ENCODE results near the gene WIPF3. TPM values are rescaled to one million over a fixed set of nuclear protein-coding genes. Genes with fewer than 3 reads are reported as not detected.
A peak's percentile ranks its signal among the peaks of the same experiment; 100 is the strongest.

WIPF3 gene
- polyA plus RNA-seq, 3 donors, result 4.6 to 5.7 (median 5.0) TPM

DNA sequence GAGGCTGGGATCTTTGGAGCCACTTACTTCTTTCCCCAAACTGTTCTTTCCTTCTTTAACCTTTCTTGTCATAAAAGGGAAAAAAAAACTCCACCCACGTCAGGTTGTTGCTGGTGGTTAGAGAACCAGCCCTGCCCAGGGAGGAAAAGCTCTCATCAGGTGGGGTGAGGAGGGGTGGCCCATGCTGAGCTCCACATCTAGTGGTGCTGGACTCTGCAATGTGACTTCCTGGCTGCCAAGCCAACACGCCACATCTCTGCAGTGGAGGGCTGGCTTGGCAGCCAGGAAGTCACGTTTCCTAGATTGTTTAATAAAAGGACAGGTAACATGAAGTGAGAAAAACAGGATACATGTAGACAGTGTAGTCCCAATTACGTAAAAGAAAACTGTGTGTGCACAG lies 37.4 kb downstream of the WIPF3 start:
- DNase-seq (ENCODE audit: low read depth in 3 of 3, low spot score in 2 of 3), result no peak

DNA sequence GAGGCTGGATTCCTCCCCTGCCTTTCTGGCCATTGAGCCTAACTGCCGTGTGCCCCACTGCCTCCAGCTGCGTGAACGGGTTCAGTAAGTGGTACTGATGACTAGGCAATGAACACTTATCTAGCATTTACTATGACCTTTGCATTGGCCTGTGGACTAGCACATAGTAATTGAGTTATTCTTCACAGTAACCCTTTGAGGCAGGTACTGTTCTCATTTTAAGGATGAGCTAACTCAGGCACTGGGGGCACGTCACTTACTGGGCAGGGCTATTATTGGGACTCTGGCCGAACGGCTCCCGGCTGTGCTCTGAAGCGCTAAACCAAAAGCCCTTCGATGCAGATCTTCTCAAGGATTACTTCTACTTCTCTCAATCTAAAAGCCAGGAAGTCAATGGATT lies 38.3 kb downstream of the WIPF3 start:
- DNase-seq (ENCODE audit: low read depth in 3 of 3, low spot score in 2 of 3), result no peak

DNA sequence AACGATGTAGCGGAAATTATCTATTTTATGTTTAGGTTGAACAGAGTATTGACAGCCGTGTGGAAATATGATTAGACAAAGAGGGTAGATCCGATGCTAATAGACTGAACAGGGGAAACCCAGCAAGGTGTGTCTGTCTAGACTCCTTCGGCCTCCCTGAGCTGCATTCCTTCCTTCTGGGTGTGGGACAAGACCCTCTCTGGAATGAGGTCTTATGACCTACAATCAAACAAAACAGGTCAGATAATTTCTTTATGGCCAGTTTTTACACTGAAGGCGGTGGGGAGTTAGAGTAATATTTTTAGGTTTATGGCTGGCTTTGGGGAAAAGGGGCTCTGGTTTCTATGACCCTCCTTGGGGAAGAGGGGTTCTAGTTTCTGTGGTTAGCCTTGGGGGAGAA lies 41.2 kb downstream of the WIPF3 start:
- DNase-seq (ENCODE audit: low read depth in 3 of 3, low spot score in 2 of 3), result no peak

DNA sequence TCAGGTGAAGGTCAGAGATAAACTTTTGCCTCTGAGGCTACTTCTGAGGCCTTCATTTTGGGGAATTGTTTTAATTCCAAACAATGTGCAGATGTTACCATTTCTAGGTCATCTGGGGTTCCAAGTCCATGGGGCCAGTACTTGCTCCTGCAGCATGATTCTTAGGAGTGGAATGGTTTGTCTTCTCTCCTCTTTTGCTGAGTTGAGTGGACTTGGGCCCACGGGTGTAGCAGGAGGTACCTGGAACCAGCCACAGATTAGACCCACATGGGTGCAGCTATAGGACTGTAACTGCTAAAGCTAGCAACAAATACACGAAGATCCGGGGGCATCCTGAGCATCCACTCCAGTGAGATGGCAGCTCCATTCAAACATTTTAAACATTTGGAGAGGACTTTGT lies 41.6 kb downstream of the WIPF3 start:
- DNase-seq (ENCODE audit: low read depth in 3 of 3, low spot score in 2 of 3), result no peak

DNA sequence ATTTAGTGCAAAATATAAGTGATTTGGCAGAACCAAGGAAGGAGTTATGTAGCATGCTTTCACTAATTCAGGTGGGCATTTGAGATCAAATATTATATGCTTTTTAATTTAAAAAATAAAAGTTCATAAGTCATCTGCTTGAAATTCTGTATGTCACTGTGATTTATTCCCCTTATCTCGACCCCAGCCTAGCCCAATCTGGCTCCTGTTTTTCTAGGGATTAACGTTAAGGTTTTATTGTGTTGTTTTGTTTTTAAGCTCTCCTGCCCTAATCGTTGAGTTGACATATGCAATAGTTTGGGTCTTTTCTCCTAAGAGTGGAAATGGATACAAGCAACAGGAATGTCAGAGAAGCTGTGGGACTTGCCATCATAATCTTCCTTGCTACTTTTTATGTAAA lies 42.6 kb downstream of the WIPF3 start:
- DNase-seq (ENCODE audit: low read depth in 3 of 3, low spot score in 2 of 3), result no peak

DNA sequence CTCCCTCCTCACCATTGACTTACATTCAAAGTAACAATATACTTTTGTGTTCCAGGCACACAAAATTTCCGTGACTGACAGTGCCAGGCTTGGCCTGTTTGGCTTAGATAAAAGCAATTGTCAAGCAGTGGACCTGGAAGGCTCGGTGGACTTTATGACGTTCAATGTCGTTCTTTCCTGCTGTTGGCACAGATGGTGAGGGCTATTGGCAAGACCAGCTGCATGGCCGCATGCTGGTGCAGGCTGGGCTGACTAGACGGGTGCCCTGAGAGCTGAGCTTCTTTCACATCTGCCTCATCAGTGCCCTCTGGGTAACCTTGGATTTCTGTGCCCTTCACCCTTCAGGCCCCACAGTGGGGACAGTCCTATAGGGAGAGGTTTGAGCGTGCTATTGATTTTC lies 45.2 kb downstream of the WIPF3 start:
- DNase-seq (ENCODE audit: low read depth in 3 of 3, low spot score in 2 of 3), result no peak

DNA sequence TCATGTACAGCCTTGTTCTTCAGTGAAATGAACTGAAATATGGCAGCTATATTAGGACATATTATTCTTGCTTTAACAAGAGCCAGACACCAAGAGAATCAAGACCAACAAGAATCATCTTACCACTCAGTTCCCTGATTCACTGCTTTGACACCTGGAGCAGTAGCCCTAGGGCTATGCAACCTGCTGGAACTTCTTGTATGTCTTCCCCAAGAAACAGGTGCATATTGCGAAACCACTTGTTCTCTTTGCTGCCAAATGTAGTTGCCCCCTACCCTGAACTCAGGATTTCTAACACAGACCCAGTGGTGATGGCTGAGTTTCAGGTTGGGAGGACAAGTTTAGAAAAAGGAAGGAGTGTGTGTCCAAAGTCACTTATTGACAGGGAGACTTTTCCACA lies 46.1 kb downstream of the WIPF3 start:
- DNase-seq (ENCODE audit: low read depth in 3 of 3, low spot score in 2 of 3), result no peak

DNA sequence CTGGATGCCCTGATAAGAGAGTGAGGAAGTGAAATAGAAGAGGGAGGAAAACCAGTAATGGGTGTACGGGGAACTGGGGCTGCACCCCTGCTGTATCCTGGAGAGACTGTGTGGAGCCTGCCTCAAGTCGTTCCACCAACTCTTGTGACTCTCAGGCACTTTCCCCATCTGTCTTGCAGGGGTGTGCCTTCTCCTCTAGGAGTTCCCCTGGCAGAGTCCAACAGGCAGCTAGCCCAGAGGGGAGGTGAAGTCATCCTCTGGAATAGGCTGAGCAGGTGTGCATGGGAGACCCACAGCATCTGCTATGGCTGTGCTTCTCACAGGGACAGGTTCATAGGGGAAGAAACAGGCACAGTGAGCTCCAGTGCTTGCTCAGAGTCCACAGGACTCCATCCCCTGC lies 46.8 kb downstream of the WIPF3 start:
- DNase-seq (ENCODE audit: low read depth in 3 of 3, low spot score in 2 of 3), result no peak

DNA sequence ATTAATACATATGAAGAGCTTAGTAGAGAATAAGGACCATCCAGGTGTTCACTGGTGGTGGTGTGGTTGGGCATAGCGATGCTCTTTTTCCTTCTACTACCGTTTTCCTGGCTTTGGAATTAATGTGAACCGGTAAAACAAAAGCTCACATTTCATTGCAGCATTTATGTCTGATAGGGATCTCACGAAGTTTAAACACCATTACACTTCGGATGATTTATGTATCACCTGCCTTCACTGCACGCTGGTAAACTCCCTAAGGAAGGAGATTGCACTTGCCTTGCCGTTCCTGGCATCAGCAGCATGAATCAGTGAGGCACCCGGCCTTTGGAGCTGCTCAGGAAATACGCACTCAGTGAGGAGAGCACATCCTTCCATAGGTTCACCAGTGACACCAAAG lies 47.5 kb downstream of the WIPF3 start:
- peak in 1 of 3 donors; percentile 27 for DNase-seq (ENCODE audit: low read depth in 3 of 3, low spot score in 2 of 3)

DNA sequence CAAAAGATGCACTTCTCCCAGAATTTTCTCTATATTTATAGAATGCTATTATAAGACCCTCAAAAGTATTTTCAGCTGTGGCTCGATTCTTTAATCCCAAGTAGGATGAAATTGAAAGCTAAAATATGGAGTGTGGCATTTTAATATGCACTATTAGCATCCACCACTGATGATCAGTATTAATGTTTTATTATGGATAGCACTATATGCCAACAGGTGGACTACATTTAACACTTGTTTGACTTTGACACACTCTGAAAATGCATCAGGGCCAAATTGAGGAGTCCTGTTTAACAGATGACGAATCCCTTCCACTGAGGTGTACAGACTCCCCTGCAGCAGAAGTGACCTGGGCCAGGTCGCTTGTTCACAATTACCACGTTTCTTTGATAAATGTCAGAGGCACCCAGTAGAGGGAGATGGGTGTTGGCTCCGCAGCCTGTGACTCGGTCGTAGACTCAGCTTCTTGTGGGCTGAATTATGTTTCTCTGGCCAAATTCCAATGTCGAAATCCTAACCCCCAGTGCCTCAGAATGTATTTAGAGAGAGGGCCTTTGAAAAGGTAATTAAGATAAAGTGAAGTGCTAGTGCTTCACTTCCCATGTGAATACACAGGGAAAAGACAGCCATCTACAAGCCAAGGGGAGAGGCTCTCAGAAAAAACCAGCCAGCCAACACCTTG lies 48.1 kb downstream of the WIPF3 start:
- no peak for DNase-seq (ENCODE audit: low read depth in 3 of 3, low spot score in 2 of 3)

DNA sequence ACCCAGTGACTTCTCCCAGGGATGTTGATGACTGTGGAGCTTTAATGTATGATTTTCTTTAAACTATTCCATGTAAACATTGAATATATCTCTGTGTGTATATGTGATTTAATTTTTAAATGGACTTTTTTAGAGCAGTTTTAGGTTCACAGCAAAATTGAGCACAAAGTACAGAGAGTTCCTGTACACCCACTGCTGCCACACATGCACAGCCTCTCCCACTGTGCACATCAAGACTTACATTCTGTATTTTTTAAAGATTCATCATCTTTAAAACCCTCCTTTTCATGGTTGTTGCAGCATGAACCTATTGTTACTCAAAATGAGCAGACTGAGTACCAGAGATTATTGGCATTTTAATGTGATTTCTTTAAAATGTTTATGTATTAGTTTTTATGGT lies 51.3 kb downstream of the WIPF3 start:
- DNase-seq (ENCODE audit: low read depth in 3 of 3, low spot score in 2 of 3), result no peak

DNA sequence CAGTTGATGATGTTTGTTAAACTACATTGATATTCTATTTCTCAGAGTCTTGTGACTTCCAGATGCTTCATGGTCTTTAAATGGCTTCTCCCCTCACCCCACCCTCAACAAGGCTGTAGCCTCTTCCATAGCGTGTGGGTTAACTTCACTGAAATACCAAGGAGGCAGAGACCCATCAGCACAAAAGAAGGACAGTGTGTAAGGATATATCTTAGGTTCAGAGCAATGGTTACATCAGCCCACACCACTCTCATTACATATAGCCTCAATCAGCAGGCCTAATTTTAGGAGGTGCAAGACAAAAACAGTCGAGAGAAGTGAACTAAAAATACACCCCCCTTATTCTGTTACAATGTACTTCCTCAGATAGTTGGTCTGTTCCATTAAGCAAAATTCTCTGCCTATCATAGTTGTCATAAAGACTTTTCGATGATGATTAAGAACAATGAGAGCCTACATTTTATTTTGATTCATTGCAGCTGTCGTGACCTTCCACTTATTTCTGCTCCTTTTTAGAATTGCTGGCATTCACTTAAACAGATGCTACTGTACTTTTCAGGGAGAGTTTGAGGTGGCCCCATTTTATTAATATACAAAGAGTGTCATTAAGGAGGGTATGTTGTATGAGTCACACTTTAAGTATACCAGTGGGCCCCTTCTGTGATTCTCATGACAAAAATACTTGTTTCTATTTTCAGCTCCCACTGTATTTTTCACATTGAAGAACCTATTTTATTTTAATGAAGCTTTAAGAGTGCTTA lies 52.1 kb downstream of the WIPF3 start:
- no peak for DNase-seq (ENCODE audit: low read depth in 3 of 3, low spot score in 2 of 3)

DNA sequence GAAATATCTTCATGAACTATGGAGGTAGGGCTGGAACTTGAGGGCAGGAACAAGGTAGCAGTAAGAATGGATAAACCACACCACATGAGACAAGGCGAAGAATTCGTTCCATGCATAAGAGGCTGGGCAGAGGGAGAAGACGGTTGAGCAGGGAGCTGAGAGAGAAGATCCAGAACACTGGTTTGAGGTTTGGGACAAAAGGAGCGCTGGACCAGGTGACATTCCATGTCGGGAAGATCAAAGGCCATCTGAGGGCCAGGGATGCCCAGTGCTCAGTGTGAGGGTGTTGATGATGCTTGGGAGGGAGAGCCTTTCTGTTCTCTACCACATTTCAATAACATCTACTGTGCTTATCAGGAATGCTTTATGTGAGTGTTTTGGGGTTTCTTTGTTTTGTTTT lies 52.8 kb downstream of the WIPF3 start:
- no peak for DNase-seq (ENCODE audit: low read depth in 3 of 3, low spot score in 2 of 3)

DNA sequence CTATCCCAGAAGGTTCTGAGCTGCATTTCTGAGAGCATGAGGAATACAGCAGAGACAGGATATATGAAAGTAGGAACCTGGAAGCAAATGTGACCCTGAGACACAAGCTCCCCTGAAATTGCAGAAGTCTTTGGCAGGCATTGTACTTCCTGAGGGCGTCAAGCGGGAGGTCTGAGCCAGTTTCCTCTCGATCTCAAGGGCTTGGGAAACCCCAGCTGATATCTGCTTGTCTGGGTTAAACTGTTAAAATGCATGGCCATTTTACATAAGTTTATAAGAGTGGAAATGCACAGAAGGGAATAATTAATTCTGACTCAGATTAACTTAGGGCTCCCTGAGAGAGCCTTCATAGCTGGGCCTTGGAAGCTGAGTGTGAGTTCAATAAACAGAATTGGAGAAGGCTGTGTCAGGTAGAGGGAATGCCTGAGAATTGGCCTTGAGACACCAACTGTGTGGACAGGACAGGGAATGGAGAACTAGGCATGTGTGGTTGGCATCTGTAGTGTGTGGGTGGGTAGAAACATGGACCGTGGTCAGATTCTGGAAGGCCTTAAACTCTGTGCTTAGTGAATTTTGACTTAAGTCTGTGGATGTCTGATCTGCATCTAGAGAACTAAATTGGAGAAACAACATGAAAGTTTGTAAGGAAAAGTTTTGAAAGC lies 53.3 kb downstream of the WIPF3 start:
- DNase-seq (ENCODE audit: low read depth in 3 of 3, low spot score in 2 of 3), result no peak

DNA sequence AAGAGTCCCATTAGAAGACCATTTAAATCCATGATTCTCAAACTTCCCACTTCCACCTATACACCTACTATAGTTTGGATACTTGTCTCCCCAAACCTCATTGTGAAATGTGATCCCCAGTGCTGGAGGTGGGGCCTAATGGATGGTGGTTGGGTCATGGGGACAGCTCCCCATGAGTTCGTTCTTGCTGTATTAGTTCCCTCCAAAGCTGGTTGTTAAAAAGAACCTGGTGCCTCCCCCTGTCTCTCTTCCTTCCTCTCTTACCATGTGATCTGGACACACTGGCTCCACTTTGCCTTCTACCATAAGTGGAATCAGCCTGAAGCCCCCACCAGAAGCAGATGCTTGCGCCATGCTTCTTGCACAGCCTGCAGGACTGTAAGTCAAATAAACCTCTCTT lies 53.9 kb downstream of the WIPF3 start:
- DNase-seq (ENCODE audit: low read depth in 3 of 3, low spot score in 2 of 3), result no peak

DNA sequence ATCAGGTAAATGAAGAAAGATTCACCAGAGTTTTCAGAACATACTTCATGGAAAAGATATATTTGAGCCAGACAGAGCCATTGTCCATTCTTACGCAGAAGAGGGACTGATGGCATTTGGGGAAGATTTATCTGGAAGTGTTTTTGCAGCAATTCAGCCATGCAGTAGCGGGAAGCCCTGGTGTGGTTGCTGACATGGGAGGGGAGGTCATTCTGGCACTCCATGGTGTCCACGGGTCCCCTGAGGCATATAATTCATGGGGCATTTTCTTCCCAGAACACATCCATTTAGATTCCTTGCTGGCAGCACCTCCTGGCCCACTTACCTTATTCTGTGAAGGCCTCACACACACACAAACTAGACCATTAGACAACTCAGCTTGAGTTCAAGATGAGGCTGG lies 55.6 kb downstream of the WIPF3 start:
- DNase-seq (ENCODE audit: low read depth in 3 of 3, low spot score in 2 of 3), result no peak

DNA sequence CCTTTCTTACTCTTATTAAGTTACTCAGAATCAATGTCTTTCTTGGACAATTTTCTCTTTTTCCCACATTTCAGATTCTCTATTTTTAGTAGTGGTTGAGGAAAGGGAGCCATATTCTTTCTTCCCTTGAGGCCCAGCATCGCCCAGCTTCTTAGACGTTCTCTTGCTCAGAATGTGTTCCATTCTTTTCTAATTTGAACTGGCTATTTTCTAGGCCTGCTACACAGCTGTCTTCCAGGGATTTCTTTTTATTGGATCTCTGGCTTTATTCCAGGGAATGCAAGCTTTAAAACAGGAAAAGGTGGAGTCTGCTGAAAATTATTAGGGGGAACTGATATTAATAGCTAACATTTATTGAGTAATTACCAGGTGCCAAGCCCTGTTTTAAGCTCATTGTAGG lies 58.3 kb downstream of the WIPF3 start:
- no peak for DNase-seq (ENCODE audit: low read depth in 3 of 3, low spot score in 2 of 3)

DNA sequence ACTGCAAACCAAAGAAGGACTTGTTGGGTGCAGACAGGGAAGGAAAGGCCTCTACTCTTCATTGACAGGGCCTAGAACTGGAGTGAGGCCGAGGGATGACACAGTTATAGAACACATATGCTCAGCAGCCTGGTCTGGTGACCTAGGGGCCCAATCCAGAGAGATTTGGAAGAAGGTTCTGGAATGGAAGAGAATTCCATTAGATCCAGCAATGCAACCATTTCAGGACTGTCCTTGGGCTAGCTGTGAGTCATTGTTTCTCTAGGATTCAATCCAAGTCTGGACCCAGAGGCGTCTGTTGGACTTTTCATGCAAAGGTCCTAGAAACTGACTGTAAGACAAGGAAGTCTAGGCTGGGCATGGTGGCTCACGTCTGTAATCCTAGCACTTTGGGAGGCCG lies 59.2 kb downstream of the WIPF3 start:
- no peak for DNase-seq (ENCODE audit: low read depth in 3 of 3, low spot score in 2 of 3)

DNA sequence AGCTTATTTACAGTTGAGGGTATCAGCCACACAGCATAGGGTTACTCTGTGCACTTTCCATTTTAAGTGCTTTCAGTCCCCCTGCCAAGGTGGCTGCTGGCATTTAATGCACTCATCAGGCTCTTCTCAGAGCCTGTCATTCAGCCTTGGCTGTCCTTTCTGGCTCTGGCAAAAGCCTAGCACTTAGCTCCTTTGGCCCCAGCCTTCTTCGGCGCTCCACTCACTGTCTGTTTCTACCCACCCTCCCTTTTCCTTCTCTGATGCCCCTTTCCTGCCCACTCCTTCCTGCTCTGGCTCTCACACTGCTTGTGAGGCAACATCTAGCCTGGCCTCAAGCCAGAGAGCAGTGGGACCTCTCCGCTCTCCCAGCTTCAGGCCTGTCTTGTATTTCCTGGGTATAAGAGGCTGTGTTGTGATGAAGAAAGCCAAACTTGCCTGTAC lies 60.2 kb downstream of the WIPF3 start:
- DNase-seq (ENCODE audit: low read depth in 3 of 3, low spot score in 2 of 3), result no peak

DNA sequence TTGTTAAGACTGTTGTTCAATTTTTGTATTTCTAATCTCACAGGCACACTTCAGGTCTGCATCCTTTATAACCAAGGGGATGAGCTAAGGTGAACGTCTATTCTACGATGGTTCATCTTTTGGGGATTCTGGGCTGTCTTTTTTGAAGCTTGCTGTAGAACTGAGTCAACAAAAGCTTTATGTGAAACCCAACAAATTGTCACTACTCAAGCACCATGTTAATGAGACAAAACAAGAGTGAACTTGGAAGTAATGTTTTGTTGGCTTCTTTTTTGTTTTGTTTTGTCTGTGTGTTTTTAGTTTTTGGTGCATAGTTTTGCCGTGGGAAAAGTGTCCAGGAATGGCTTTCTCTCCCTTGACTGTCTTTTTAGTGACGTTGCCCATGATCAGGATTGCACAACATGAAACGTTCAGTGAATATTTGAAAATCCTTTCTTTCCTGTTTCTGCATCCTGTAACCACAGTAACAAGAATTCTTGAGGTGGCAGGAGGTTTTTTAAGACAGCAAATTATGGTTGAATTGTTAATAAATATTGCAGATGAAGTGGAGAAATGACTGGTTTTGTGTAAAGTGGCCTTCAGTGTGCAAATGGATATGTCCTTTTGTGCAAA lies 65.6 kb downstream of the WIPF3 start:
- DNase-seq (ENCODE audit: low read depth in 3 of 3, low spot score in 2 of 3), result no peak

DNA sequence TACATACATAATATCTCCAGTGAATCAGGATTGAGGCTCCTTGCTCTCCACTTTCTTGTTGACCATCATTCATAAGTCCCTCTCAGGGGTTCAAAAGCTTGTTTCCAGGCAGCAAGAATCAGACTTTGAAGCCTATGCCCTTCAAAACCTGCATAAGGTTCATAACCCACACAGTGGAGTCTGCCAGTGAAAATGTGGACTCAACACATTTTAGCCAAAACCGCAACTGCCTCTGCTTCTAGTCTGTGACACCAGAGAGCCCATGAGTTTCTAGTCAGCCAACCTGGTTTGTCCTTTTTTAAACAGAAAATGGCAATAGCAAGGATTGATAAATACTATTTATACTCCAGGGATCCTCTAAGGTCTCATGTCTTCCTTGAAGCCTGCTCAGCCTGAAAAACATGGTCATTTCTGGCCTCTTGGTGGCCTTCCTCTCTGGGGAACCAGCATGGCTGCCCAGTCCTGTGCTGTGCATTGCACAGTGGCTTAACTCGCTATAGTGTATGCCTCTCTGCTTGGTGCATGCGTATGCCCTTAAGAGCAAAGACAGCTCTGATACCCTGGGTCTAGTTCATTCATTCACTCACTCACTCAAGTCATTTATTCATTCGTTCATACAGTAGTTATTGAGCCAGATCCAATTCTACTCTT lies 67.5 kb downstream of the WIPF3 start:
- DNase-seq (ENCODE audit: low read depth in 3 of 3, low spot score in 2 of 3), result no peak
